Neural cell (in vitro differentiated cells): ENCODE results near the gene QPCTL. TPM values are rescaled to one million over a fixed set of nuclear protein-coding genes. Genes with fewer than 3 reads are reported as not detected.

Experiments used
- H2AFZ ChIP-seq: fragments of 200-600, 300-800 bp; sonication (generic), shearing (Covaris generic); 2 replicates; pipeline ENCODE4 v1.6.0; 2014; ENCODE audit warnings: low read depth, mild to moderate bottlenecking, antibody characterized with exemption, low read length, moderate library complexity
- H3F3A ChIP-seq: fragments of 200-600 bp; shearing (Covaris generic); 2 replicates; pipeline ENCODE4 v1.6.1; 2016; ENCODE audit warnings: mild to moderate bottlenecking, moderate library complexity, mixed read lengths, antibody characterized with exemption, low read length; ENCODE audit not compliant: insufficient read depth, poor library complexity, severe bottlenecking
- H3K27ac ChIP-seq: fragments of 200-600, 300-800 bp; sonication (generic), shearing (Covaris generic); 2 replicates; pipeline ENCODE4 v1.5.1; 2014; ENCODE audit warnings: mild to moderate bottlenecking, low read length, moderate library complexity
- H3K27me3 ChIP-seq: fragments of 300-800, 200-600 bp; sonication (generic), shearing (Covaris generic); 2 replicates; pipeline ENCODE4 v1.6.0; 2014; ENCODE audit warnings: mild to moderate bottlenecking, low read depth, low read length, moderate library complexity; ENCODE audit not compliant: insufficient read depth
- H3K36me3 ChIP-seq: fragments of 300-800, 200-600 bp; sonication (generic), shearing (Covaris generic); 2 replicates; pipeline ENCODE4 v1.5.1; 2014; ENCODE audit warnings: mild to moderate bottlenecking, antibody characterized with exemption, low read length, moderate library complexity; ENCODE audit not compliant: insufficient read depth
- H3K4me2 ChIP-seq: fragments of 300-800, 200-600 bp; sonication (generic), shearing (Covaris generic); 2 replicates; pipeline ENCODE4 v1.6.0; 2014; ENCODE audit warnings: mild to moderate bottlenecking, low read length
- H3K4me3 ChIP-seq: fragments of 300-800, 200-600 bp; sonication (generic), shearing (Covaris generic); 2 replicates; pipeline ENCODE4 v1.5.1; 2014; ENCODE audit warnings: mild to moderate bottlenecking, low read length, moderate library complexity
- H3K79me2 ChIP-seq: fragments of 200-600 bp; shearing (Covaris generic); replicated peaks from 2 replicates; pipeline ENCODE4 v1.6.0; 2014; ENCODE audit warnings: mild to moderate bottlenecking, low read length, moderate library complexity; ENCODE audit not compliant: insufficient read depth
- H3K9ac ChIP-seq: fragments of 300-800, 200-600 bp; sonication (generic), shearing (Covaris generic); 2 replicates; pipeline ENCODE4 v1.6.1; 2016; ENCODE audit warnings: mild to moderate bottlenecking, low read length, mixed read lengths
- H3K9me2 ChIP-seq: fragments of 200-600 bp; shearing (Covaris generic); 2 replicates; pipeline ENCODE4 v1.6.1; 2016; ENCODE audit warnings: mild to moderate bottlenecking, low read length, mixed read lengths; ENCODE audit not compliant: insufficient read depth
- H3K9me3 ChIP-seq: fragments of 200-600, 300-800 bp; sonication (generic), shearing (Covaris generic); 2 replicates; pipeline ENCODE4 v1.6.1; 2016; ENCODE audit warnings: mild to moderate bottlenecking, mixed run types, low read length, moderate library complexity, mixed read lengths
- H4K20me1 ChIP-seq: fragments of 200-600 bp; shearing (Covaris generic); 2 replicates; pipeline ENCODE4 v1.6.1; 2016; ENCODE audit warnings: mild to moderate bottlenecking, mixed run types; ENCODE audit not compliant: insufficient read depth
- CTCF ChIP-seq: fragments of 450-650 bp; IDR thresholded peaks from 2 replicates; pipeline ENCODE4 v1.5.1; 2014; ENCODE audit warnings: antibody characterized with exemption, mild to moderate bottlenecking, moderate library complexity; ENCODE audit not compliant: poor library complexity, severe bottlenecking
- EP300 ChIP-seq: fragments of 450-650 bp; conservative IDR thresholded peaks from 2 replicates; pipeline ENCODE4 v1.6.1; 2014; ENCODE audit warnings: antibody characterized with exemption, mild to moderate bottlenecking, moderate library complexity; ENCODE audit not compliant: poor library complexity, severe bottlenecking
- EZH2 ChIP-seq: fragments of 200-600, 300-800 bp; shearing (Covaris generic), sonication (generic); IDR thresholded peaks from 2 replicates; pipeline ENCODE4 v1.6.1; 2014; ENCODE audit warnings: antibody characterized with exemption, low read length, borderline replicate concordance, mild to moderate bottlenecking; ENCODE audit not compliant: insufficient read depth, poor library complexity, severe bottlenecking
- MXI1 ChIP-seq: fragments of 450-650 bp; conservative IDR thresholded peaks from 2 replicates; pipeline ENCODE4 v1.6.1; 2014; ENCODE audit warnings: antibody characterized with exemption, mild to moderate bottlenecking; ENCODE audit not compliant: poor library complexity, severe bottlenecking
- POLR2AphosphoS5 ChIP-seq: IDR thresholded peaks from 2 replicates; pipeline ENCODE4 v1.6.1; 2012
- RAD21 ChIP-seq: fragments of 450-650 bp; conservative IDR thresholded peaks from 2 replicates; pipeline ENCODE4 v1.6.1; 2014; ENCODE audit warnings: antibody characterized with exemption, mild to moderate bottlenecking, moderate library complexity
- REST ChIP-seq: IDR thresholded peaks from 2 replicates; pipeline ENCODE4 v1.6.1; 2012; ENCODE audit warnings: borderline replicate concordance
- SMC3 ChIP-seq: fragments of 450-650 bp; conservative IDR thresholded peaks from 2 replicates; pipeline ENCODE4 v1.6.1; 2014; ENCODE audit warnings: antibody characterized with exemption, mild to moderate bottlenecking, moderate library complexity; ENCODE audit not compliant: poor library complexity
- TAF1 ChIP-seq: IDR thresholded peaks from 2 replicates; pipeline ENCODE4 v1.6.1; 2012; ENCODE audit warnings: low read depth
- polyA plus RNA-seq: library from polyadenylated mRNA; depleted of rRNA; stranded (reverse); fragments of >200 nt; gene quantifications from 2 replicates; pipeline ENCODE4 v1.2.3, GENCODE V29; 2014

The QPCTL gene
- polyA plus RNA-seq, 1 donor from 2014 or later: 6.8 TPM

DNA sequence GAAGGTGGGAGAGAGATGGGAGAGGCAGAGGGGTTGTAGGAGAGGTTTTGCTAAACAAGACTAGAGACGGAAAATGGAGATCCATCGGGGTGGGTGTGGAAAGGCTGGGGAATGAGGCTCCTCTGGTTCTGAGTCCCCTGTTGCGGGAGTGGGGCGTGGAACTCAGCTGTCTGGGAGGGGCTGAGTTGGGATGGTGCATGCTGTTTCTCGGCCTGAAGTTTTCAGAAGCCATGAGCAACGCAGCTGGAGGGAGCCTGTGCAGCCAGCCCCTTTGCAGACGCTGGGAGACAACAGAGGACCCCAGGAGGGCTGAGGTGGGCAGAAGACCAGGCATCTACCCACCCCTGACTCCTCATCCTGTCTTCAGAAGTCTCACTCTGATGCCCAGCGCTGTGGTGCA, 31.8 kb upstream of the QPCTL start:
- TF ChIP-seq SMC3 (no peak), RAD21 (no peak), POLR2AphosphoS5 (no peak), EZH2 (no peak), TAF1 (no peak), CTCF (no peak), REST (no peak), MXI1 (no peak), EP300 (no peak)
- no peaks in the 10 kb centered on the region for H4K20me1 ChIP-seq
- no peaks in the 10 kb centered on the region for H3K27me3 ChIP-seq
- H3K27ac ChIP-seq: no peak overlapping the region
- no peaks in the 10 kb centered on the region for H3K79me2 ChIP-seq
- H2AFZ ChIP-seq: no peak overlapping the region
- no peak overlapping the region for H3K9ac ChIP-seq
- no peaks in the 10 kb centered on the region for H3F3A ChIP-seq
- H3K4me3 ChIP-seq: no peak overlapping the region
- no peak overlapping the region for H3K4me2 ChIP-seq
- H3K36me3 ChIP-seq: no peaks in the 10 kb centered on the region
- no peaks in the 10 kb centered on the region for H3K9me3 ChIP-seq
- no peaks in the 10 kb centered on the region for H3K9me2 ChIP-seq

DNA sequence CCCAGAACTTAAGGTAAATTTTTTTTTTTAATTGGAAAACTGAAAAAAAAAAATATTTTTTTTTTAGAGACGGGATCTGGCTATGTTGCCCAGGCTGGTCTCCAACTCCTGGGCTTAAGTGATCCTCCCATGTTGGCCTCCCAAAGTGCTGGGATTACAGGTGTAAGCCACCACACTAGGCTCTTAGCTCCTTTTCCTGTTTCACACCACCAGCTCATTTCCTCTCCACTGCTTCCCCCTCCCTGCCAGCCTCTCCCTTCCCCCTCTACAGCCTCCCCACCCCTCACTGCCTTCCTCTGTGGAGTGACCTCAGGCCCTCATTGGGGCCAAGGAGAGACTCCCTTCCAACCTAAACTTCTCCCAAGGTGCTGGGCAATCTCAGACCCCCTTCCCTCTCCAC, 28.7 kb upstream of the QPCTL start:
- Histone ChIP-seq H2AFZ (no peak overlapping the region), H3K27me3 (peaks cover 11% of the 10 kb centered on the region)
- TF ChIP-seq RAD21 (no peak), TAF1 (no peak), EP300 (no peak), REST (no peak), CTCF (no peak), SMC3 (no peak), MXI1 (no peak), EZH2 (no peak), POLR2AphosphoS5 (no peak)

More for the DNA sequence above, 28.7 kb upstream of the QPCTL start:
- Histone ChIP-seq H3K9me3 (no peaks in the 10 kb centered on the region), H3K4me2 (no peak overlapping the region), H4K20me1 (no peaks in the 10 kb centered on the region), H3K27ac (no peak overlapping the region), H3F3A (no peaks in the 10 kb centered on the region), H3K9me2 (no peaks in the 10 kb centered on the region), H3K79me2 (no peaks in the 10 kb centered on the region), H3K36me3 (no peaks in the 10 kb centered on the region), H3K4me3 (no peak overlapping the region), H3K9ac (no peak overlapping the region)
